Neuronal stem cell (in vitro differentiated cells): ENCODE measurements around the gene USP26.

Experiments used
- DNase-seq: peaks from one replicate; pipeline ENCODE4 v3.0.0-alpha.2; 2013; ENCODE audit warnings: low spot score
- H2AFZ ChIP-seq: one replicate; pipeline ENCODE4 v1.6.1; 2013; ENCODE audit warnings: mild to moderate bottlenecking, low read length, inconsistent platforms
- H2AK5ac ChIP-seq: 2 replicates; pipeline ENCODE4 v1.6.1; 2013; ENCODE audit warnings: low read depth, mild to moderate bottlenecking, inconsistent platforms, low read length, moderate library complexity, mixed read lengths
- H2BK120ac ChIP-seq: 2 replicates; pipeline ENCODE4 v1.6.1; 2013; ENCODE audit warnings: low read depth, mild to moderate bottlenecking, inconsistent platforms, low read length, moderate library complexity, mixed read lengths
- H2BK12ac ChIP-seq: one replicate; pipeline ENCODE4 v1.6.1; 2013; ENCODE audit warnings: low read length, inconsistent platforms
- H2BK15ac ChIP-seq: 2 replicates; pipeline ENCODE4 v1.6.1; 2013; ENCODE audit warnings: mild to moderate bottlenecking, low read length, inconsistent platforms, mixed read lengths
- H2BK5ac ChIP-seq: one replicate; pipeline ENCODE4 v1.6.1; 2013; ENCODE audit warnings: inconsistent platforms, mild to moderate bottlenecking, low read length, moderate library complexity
- H3K14ac ChIP-seq: one replicate; pipeline ENCODE4 v1.6.1; 2013; ENCODE audit warnings: low read length, inconsistent platforms
- H3K18ac ChIP-seq: 2 replicates; pipeline ENCODE4 v1.6.1; 2013; ENCODE audit warnings: low read length, inconsistent platforms
- H3K23ac ChIP-seq: 2 replicates; pipeline ENCODE4 v1.6.1; 2013; ENCODE audit warnings: low read depth, mild to moderate bottlenecking, mixed read lengths, low read length, inconsistent platforms; ENCODE audit not compliant: poor library complexity
- H3K27ac ChIP-seq: replicated peaks from 3 replicates; pipeline ENCODE4 v1.5.1; 2013; ENCODE audit warnings: low read length, inconsistent platforms
- H3K27me3 ChIP-seq, 3 experiments: 2 replicates each; pipeline ENCODE4 v1.6.1; 2013; ENCODE audit warnings: low read length in 3 of 3, mild to moderate bottlenecking in 2 of 3, inconsistent platforms in 1 of 3, low read depth in 1 of 3, mixed read lengths in 1 of 3, moderate library complexity in 1 of 3; ENCODE audit not compliant: control insufficient read depth in 3 of 3, insufficient read depth in 3 of 3
- H3K36me3 ChIP-seq, 2 donors: replicated peaks in 1 of 2; 2 replicates each; pipeline ENCODE4 v1.6.1; 2013; ENCODE audit warnings: low read length in 2 of 2; ENCODE audit not compliant: control insufficient read depth in 2 of 2, insufficient read depth in 2 of 2
- H3K4ac ChIP-seq: 2 replicates; pipeline ENCODE4 v1.6.1; 2013; ENCODE audit warnings: inconsistent platforms, mild to moderate bottlenecking, low read length, moderate library complexity
- H3K4me1 ChIP-seq, 2 donors: 1 replicate in 1 of 2; 2 replicates in 1 of 2; pipeline ENCODE4 v1.6.1; 2013; ENCODE audit warnings: low read length in 2 of 2, low read depth in 1 of 2; ENCODE audit not compliant: control insufficient read depth in 2 of 2, insufficient read depth in 1 of 2
- H3K4me2 ChIP-seq: one replicate; pipeline ENCODE4 v1.6.1; 2013; ENCODE audit warnings: mild to moderate bottlenecking, low read length, inconsistent platforms; ENCODE audit not compliant: insufficient read depth, poor library complexity, severe bottlenecking
- H3K4me3 ChIP-seq, 2 donors: 2 replicates each; pipeline ENCODE4 v1.5.1; 2013; ENCODE audit warnings: low read length in 2 of 2, mild to moderate bottlenecking in 2 of 2, inconsistent platforms in 1 of 2, moderate library complexity in 1 of 2
- H3K79me1 ChIP-seq: one replicate; pipeline ENCODE4 v1.6.1; 2013; ENCODE audit warnings: low read depth, mild to moderate bottlenecking, inconsistent platforms, low read length, moderate library complexity
- H3K9ac ChIP-seq: one replicate; pipeline ENCODE4 v1.6.1; 2013; ENCODE audit warnings: mild to moderate bottlenecking, low read depth, low read length, inconsistent platforms; ENCODE audit not compliant: poor library complexity
- H3K9me3 ChIP-seq, 2 donors: replicated peaks in 1 of 2; 2 replicates each; pipeline versions ENCODE3 to v1.6.1; 2013; ENCODE audit warnings: low read length in 2 of 2, mild to moderate bottlenecking in 2 of 2, inconsistent platforms in 1 of 2, low read depth in 1 of 2, mixed read lengths in 1 of 2, moderate library complexity in 1 of 2; ENCODE audit not compliant: control insufficient read depth in 2 of 2, insufficient read depth in 1 of 2
- H4K8ac ChIP-seq: one replicate; pipeline ENCODE4 v1.6.1; 2013; ENCODE audit warnings: low read depth, mild to moderate bottlenecking, inconsistent platforms, low read length, moderate library complexity
- H4K91ac ChIP-seq: one replicate; pipeline ENCODE4 v1.6.1; 2013; ENCODE audit warnings: low read length, low read depth, mild to moderate bottlenecking, inconsistent platforms; ENCODE audit not compliant: poor library complexity
- WGBS, 2 donors: extraction: QIAGEN DNeasy Blood & Tissue Kit; methylation state at CpG; one replicate each; pipeline ENCODE4 v1.1.7; 2013; ENCODE audit warnings: missing lambda C conversion rate in 2 of 2, mixed read lengths in 1 of 2; ENCODE audit not compliant: insufficient read length in 2 of 2, insufficient replicate concordance in 1 of 2; ENCODE audit errors: extremely low coverage in 2 of 2; 5-methylcytosine and 5-hydroxymethylcytosine counted together

USP26 gene

DNA sequence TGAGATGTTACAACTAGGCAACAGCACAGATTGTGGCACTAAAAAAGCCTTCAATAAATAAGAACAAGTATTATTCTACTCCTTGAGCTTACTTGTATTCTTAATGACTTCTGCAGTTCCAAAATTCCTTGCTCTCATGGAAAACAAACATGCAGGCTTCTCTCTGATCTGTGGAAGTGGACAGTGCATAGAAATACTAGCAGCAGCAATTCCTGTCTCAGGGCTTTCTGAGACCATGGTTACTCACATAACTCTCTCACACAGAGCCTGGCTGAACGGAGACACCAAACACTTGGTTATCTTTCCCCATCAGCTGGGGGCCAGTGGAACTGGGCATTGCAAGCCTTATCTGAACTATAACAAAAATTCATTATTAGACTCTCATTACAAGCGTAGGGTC is 106.1 kb downstream of the USP26 start:
- Histone ChIP-seq H3K14ac (no peak overlapping the region), H3K4ac (no peak overlapping the region), H3K79me1 (no peaks in the 10 kb centered on the region), H3K36me3 (no peaks in the 10 kb centered on the region), H4K91ac (no peak overlapping the region), H2AFZ (no peak overlapping the region), H2BK5ac (no peak overlapping the region), H2AK5ac (no peak overlapping the region), H3K4me1 (no peaks in the 10 kb centered on the region), H3K9ac (no peak overlapping the region), H3K9me3 (no peaks in the 10 kb centered on the region), H3K23ac (no peak overlapping the region), H3K4me3 (no peak overlapping the region), H4K8ac (no peak overlapping the region), H2BK12ac (no peak overlapping the region), H3K18ac (no peak overlapping the region), H2BK15ac (no peak overlapping the region), H2BK120ac (no peak overlapping the region), H3K4me2 (peak overlapping the region; percentile 11), H3K27me3 (no peaks in the 10 kb centered on the region), H3K27ac (no peak overlapping the region)
- no CpG with 5 or more reads among the region's 2 CpGs for WGBS, 2 donors
- DNase-seq: no peak

DNA sequence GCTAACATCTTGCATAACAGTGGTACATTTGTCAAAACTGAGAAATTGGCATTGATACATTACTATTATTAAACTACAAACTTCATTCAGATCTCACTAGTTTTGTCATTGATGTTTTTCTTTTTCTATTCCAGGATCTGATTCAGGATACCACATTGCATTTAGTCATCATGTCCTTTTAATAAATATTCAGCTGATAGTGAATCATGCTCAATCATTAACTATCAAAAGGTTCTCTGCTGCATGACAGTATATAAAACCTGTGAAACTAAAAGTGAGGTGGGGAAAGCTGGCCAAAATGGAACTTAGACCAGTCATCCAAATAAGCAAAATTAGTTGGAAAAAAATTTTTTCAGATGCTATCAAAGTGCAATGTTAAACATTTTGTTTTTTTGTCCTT is 110.4 kb downstream of the USP26 start:
- Histone ChIP-seq H2AFZ (no peak overlapping the region), H3K4me2 (no peak overlapping the region)

DNA sequence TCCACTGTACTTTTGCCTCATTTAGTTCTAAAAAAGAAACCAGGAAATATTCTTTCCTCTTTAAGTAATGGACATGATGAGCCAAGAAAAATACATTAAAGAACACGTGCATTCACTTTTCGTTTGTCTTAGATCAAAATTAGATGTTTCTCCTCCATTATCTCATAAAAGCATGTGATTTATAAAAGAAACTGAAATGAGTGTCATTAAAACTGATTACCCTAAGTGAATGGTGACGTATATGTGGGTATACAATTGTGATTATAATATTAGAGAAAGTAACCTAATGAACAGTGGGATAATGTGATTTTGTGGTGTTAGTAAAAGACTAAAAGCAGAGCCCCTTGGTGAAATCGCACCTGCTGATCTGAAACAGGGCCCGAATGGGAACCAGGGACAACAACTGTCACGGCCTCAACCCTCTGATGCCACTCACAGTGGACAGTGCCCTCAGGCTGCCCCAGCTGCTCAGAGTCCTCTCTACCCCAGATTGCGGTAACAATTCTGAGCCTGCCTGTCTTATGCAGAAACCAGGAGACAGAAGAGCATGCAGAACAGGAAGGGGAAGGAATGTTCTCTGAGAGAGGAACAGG is 112.8 kb downstream of the USP26 start:
- Histone ChIP-seq H2BK12ac (no peak overlapping the region), H3K4me2 (no peak overlapping the region), H2BK15ac (no peak overlapping the region), H2BK120ac (no peak overlapping the region), H3K9me3 (no peaks in the 10 kb centered on the region), H3K36me3 (no peaks in the 10 kb centered on the region), H3K79me1 (no peaks in the 10 kb centered on the region), H4K8ac (no peak overlapping the region), H3K14ac (no peak overlapping the region), H3K27ac (no peak overlapping the region), H3K4ac (no peak overlapping the region), H3K18ac (no peak overlapping the region), H2BK5ac (no peak overlapping the region), H3K27me3 (peaks cover 0 to 4% (median 0%) of the 10 kb centered on the region in 3 experiments), H3K4me1 (no peaks in the 10 kb centered on the region), H3K23ac (no peak overlapping the region), H3K4me3 (no peak overlapping the region), H2AK5ac (no peak overlapping the region), H4K91ac (no peak overlapping the region), H3K9ac (no peak overlapping the region), H2AFZ (no peak overlapping the region)
- no peak for DNase-seq
- no CpG with 5 or more reads among the region's 7 CpGs for WGBS, 2 donors

More for the DNA sequence above, 110.4 kb downstream of the USP26 start:
- peaks cover 0 to 4% (median 0%) of the 10 kb centered on the region in 3 experiments for H3K27me3 ChIP-seq
- H3K9ac ChIP-seq: no peak overlapping the region
- no peak overlapping the region for H2AK5ac ChIP-seq
- H2BK5ac ChIP-seq: no peak overlapping the region
- H3K79me1 ChIP-seq: no peaks in the 10 kb centered on the region
- H2BK15ac ChIP-seq: no peak overlapping the region
- H3K23ac ChIP-seq: no peak overlapping the region
- H4K8ac ChIP-seq: no peak overlapping the region
- H2BK12ac ChIP-seq: no peak overlapping the region
- H3K36me3 ChIP-seq: no peaks in the 10 kb centered on the region
- H3K9me3 ChIP-seq: no peaks in the 10 kb centered on the region
- H3K18ac ChIP-seq: no peak overlapping the region
- H3K14ac ChIP-seq: no peak overlapping the region
- H3K4me1 ChIP-seq: no peaks in the 10 kb centered on the region
- H2BK120ac ChIP-seq: no peak overlapping the region
- no peak for DNase-seq
- H3K4ac ChIP-seq: no peak overlapping the region
- no peak overlapping the region for H3K27ac ChIP-seq
- no peak overlapping the region for H4K91ac ChIP-seq
- H3K4me3 ChIP-seq: no peak overlapping the region

DNA sequence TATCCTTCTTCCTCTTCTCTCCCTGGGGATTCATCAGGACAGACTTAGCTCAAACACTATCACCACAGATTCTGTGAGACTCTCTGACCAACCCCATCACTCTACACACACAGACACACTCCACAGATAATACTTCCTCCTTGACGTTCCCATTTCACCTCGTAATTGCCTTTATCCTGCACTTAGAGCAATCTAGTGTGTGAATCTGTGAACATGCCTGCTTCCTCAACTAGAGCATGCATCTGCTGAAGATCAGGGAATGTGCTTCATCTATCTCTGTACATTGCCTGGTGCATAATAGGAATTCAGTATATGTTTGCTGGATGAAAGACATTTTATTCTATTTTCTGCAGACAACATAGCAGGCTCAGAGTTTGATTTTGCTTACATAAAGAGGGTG is 113.4 kb downstream of the USP26 start:
- no peak overlapping the region for H3K4me3 ChIP-seq
- no peak overlapping the region for H3K14ac ChIP-seq
- H2BK5ac ChIP-seq: no peak overlapping the region
- H3K36me3 ChIP-seq: no peaks in the 10 kb centered on the region
- H2BK12ac ChIP-seq: no peak overlapping the region
- H3K4me2 ChIP-seq: no peak overlapping the region
- no peak overlapping the region for H3K27ac ChIP-seq
- H3K18ac ChIP-seq: no peak overlapping the region
- H2BK15ac ChIP-seq: no peak overlapping the region
- no peak for DNase-seq
- no peak overlapping the region for H2AK5ac ChIP-seq
- H3K9me3 ChIP-seq: no peaks in the 10 kb centered on the region
- no peak overlapping the region for H3K23ac ChIP-seq
- H3K4ac ChIP-seq: no peak overlapping the region
- no CpG with 5 or more reads among the region's 2 CpGs for WGBS, 2 donors
- H3K4me1 ChIP-seq: no peaks in the 10 kb centered on the region
- H2BK120ac ChIP-seq: no peak overlapping the region
- H3K27me3 ChIP-seq: peaks cover 0 to 4% (median 0%) of the 10 kb centered on the region in 3 experiments
- H3K9ac ChIP-seq: no peak overlapping the region
- H2AFZ ChIP-seq: no peak overlapping the region
- H4K8ac ChIP-seq: no peak overlapping the region
- H3K79me1 ChIP-seq: no peaks in the 10 kb centered on the region
- H4K91ac ChIP-seq: no peak overlapping the region
